GM12801 (cell line): ENCODE measurements around the gene PTPA.

Experiments used
- CTCF ChIP-seq: IDR thresholded peaks from one replicate; pipeline ENCODE4 v1.5.1; 2011; ENCODE audit warnings: control low read depth; ENCODE audit not compliant: insufficient read length; ENCODE audit errors: extremely low read depth

Gene PTPA

GRCh38 chr9:129171993-129172751 lies 61.0 kb downstream of the PTPA start:
- TF ChIP-seq CTCF, result no peak

GRCh38 chr9:129172816-129173215 lies 61.6 kb downstream of the PTPA start:
- TF ChIP-seq CTCF, result no peak

DNA sequence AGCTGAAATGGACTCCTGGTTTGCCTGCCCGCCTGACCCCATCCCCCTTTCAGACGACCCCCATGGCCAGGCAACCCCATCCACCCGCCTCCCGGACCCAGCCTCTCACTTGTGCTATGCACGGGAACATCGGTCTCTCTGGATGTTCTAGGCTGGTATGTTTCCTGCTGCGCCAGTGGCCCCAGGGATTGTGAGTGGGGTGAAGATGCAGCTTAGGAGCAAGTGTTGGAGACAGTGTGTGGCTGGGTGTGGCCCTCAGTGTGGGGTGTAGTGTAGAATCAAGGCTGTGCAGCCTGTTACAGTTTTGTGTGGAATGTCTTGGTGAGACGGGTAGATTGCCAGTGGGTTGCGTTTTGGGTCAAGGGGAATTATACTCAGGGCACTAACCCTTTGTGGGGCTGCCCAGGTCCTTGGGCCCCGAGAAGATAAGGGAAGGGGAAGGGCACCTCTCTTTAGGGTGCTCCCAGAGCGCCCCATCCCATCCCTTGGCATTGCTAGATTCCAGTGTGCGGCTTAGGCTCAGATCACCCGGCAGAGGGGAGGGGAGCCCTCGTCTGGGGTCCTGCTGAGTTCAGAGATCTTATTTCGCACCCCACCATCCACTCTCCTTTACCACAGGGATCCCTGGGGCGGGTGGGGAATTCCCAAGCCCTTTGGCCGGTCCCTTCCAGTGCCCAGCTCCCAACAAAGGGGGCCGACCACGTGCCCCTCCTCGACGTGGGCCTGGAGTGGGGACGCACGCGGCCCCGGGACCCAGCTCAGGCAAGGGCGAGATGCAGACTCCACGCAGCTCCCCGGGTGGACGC lies 62.3 kb downstream of the PTPA start:
- TF ChIP-seq CTCF, result no peak

DNA sequence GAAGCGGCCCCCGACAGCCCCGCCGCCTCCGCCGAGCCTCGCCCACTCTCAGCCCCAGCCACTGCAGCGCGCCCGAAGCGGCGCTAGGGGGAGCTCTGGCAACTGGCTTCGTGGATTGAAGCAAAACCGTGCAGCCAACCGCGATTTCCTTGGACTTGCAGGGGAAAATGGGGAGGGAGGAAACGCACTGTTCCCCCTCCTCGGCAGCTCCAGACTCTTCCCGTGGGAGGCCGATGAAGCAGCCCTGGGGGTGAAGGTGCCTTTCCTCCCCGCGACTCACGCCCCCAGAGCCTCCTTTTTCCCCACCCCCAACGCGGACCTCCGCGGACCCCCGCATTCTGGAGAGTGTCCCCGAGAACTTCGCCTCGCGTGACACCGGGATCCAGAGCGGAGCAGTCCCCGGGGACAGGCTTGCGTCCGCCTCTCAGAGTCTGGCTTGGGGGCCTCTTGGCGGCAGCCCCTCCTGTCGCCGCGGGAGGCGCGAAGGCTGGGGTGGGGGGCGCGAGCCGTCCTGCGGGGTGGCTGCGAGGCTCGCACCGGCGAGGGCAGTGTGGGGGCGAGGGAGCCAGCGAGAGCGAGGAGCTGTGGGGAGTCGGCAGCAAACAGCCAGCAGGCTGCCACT lies 63.0 kb downstream of the PTPA start:
- peak; percentile 78 for TF ChIP-seq CTCF

GRCh38 chr9:129174724-129175514 lies 63.7 kb downstream of the PTPA start:
- no peak for TF ChIP-seq CTCF

GRCh38 chr9:129175515-129175824 lies 64.3 kb downstream of the PTPA start:
- TF ChIP-seq CTCF, result no peak
